Suprapubic skin (tissue), 3 donors: Measurements from ENCODE around the gene IFI6.

Source experiments
- CTCF ChIP-seq, 2 donors: fragments of 200-600 bp in 1 of 2; fragments of 450-650 bp in 1 of 2; sonication (generic) in 1 of 2; IDR thresholded peaks; one replicate each; pipeline ENCODE4 v1.5.1; 2016 to 2019; ENCODE audit warnings: antibody characterized with exemption in 2 of 2, mild to moderate bottlenecking in 1 of 2, moderate library complexity in 1 of 2
- POLR2A ChIP-seq, 2 donors: fragments of 450-650 bp; IDR thresholded peaks; one replicate each; pipeline ENCODE4 v1.6.1; 2017; ENCODE audit warnings: antibody characterized with exemption in 2 of 2, mild to moderate bottlenecking in 2 of 2, moderate library complexity in 2 of 2

DNA sequence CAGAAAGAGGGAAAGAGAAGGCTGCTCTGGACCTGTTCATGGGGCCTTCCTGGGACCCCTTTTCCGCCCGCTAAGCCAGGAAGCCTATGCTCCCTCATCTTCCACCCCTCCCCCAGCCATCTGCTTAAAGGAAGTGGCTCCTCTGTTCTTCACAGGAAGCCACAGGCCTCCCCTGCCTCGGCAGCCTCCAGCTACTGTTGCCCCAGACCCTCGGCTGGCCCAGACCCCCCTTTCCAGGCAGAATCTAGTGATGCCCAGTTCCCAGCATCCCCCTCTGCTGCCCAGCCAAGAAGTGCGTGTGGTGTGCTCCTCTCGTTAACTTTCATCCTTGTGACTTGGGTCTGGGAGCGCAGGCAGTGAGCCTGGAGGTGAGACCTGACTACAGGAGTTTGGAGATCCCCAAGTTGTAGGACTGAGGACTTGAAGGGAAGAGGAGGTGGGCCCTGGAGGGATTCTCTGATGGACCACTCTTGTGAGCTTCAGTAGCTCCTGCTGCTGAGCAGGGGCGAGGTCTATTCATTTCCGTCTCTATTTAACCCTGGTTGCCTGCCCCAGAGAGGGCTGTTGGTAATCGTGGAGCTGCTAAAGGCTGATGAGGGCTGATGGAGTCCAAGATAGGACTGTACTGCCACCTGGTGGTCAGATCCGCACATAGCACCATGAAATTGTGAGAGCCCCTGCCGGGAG lies 9.1 kb downstream of the IFI6 start:
- TF ChIP-seq CTCF (IDR thresholded peaks at IDR 0.05) (peak; percentile 75 to 99), POLR2A (IDR thresholded peaks at IDR 0.05) (no peak)
